ENCODE data around the gene GNB1L.
A peak's percentile ranks its signal among the peaks of the same experiment; 100 is the strongest.

The GNB1L gene

DNA sequence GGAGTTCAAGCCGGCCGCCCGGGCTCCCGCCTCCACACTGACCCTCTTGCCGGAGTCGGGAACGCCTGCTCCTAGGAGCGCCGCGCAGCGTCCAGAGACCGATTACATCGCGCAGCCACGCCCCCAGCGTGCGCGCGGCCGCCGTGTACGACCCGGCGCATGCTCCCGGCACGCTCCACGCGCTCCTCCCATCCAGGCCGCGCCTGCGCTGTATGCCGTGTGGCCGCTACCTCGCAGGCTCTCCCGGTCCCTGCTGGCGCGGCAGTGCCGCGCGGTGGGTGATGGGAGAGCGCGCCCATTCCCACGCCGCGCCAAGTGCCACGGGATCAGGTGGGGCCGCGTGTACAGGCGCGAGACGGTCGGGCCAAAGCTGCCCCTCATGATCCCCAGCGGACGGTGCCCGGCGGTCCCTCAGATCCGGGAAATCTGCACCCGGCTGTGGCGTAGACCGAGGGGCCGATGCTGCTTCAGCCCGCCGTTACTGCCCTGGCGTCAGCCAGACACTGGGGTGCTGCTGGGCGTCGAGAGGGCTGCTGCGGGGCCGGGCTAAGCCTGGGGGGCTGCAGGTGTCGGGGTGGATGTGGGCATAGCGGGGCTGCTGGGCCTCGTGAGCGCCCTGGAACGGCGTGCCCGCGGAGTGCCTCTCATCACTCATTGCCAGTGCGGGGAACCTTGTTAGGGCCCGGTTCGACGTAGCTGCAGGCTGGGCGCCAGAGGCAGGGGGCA is at the start of gene GNB1L, which contains the start of gene RTL10:
Gene GNB1L (minus strand): TSS at position 97 of the 726 bp plus-strand sequence. CDS start 33,519 bp downstream, outside the sequence.
Gene RTL10 (minus strand): TSS at position 97 of the 726 bp plus-strand sequence. CDS start 2,613 bp downstream, outside the sequence.
- peaks cover 6% of the 10 kb centered on the region for H3K4me1 ChIP-seq (ENCODE audit: control insufficient read depth, insufficient read depth, low read length)
- WGBS (ENCODE audit: insufficient coverage, insufficient read length), result no CpG with 5 or more reads among the region's 81 CpGs
- peak within 1 kb of the TSS; percentile 82 for H3K4me3 ChIP-seq (ENCODE audit: low read length)
- no peaks in the 10 kb centered on the region for H3K9me3 ChIP-seq (ENCODE audit: control insufficient read depth, insufficient read depth, low read length)
- no peaks in the 10 kb centered on the region for H3K27me3 ChIP-seq (ENCODE audit: control insufficient read depth, insufficient read depth, low read length)
- H3K36me3 ChIP-seq (ENCODE audit: control insufficient read depth, insufficient read depth, low read length), result peaks cover 9% of the 10 kb centered on the region
- DNase-seq (ENCODE audit: low read depth, low spot score), result peak; percentile 90
- no peak within 1 kb of the TSS for H3K27ac ChIP-seq (ENCODE audit: low read length)

DNA sequence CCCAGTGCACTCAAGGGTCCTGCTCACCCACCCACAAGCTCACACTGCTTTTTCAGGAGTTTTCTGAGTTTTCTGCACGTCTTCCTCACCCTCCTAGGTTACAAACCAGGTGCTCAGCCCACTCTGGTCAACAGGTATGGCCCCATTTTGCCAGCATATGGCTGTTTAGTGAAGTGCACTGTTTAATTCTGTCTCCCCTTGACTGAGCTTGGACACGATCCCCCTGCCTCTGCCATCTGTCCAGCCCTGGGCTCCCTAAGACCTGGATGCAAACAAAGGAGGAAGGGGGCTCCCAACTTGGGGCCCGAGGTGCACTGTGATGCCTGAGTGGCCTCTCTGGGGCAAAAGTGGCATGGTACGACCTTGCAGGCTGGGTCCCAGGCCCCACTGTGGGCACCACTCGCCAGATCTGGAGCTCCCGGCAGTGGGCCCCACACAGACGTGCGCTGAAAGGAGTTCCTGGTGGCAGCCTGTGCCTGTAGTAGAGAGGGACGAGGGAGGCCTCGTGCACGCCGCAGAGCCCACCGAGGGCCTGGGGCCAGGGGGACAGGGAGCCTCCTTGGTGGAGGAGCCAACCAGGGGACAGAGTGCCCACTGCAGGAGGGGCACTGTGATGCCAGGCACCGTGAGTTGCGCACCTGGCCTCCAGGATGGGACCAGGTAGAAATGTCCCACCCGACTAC is 49.6 kb upstream of the GNB1L start:
- Histone ChIP-seq H3K9me3 (ENCODE audit: control insufficient read depth, insufficient read depth, low read length) (no peaks in the 10 kb centered on the region), H3K4me3 (ENCODE audit: low read length) (no peak overlapping the region), H3K4me1 (ENCODE audit: control insufficient read depth, insufficient read depth, low read length) (0 out of 2 replicates have a peak, but pooled peaks cover 1% of the 10 kb centered on the region), H3K36me3 (ENCODE audit: control insufficient read depth, insufficient read depth, low read length) (no peaks in the 10 kb centered on the region), H3K27me3 (ENCODE audit: control insufficient read depth, insufficient read depth, low read length) (no peaks in the 10 kb centered on the region), H3K27ac (ENCODE audit: low read length) (no peak overlapping the region)
- DNase-seq (ENCODE audit: low read depth, low spot score), result no peak
- WGBS (ENCODE audit: insufficient coverage, insufficient read length), result no CpG with 5 or more reads among the region's 16 CpGs

GRCh38 chr22:19903513-19903912 is 48.8 kb upstream of the GNB1L start:
- no peak for DNase-seq (ENCODE audit: low read depth, low spot score)
- no CpG with 5 or more reads among the region's 12 CpGs for WGBS (ENCODE audit: insufficient coverage, insufficient read length)
- Histone ChIP-seq H3K27me3 (ENCODE audit: control insufficient read depth, insufficient read depth, low read length) (no peaks in the 10 kb centered on the region), H3K4me3 (ENCODE audit: low read length) (no peak overlapping the region), H3K9me3 (ENCODE audit: control insufficient read depth, insufficient read depth, low read length) (no peaks in the 10 kb centered on the region), H3K4me1 (ENCODE audit: control insufficient read depth, insufficient read depth, low read length) (0 out of 2 replicates have a peak, but pooled peaks cover 1% of the 10 kb centered on the region), H3K27ac (ENCODE audit: low read length) (no peak overlapping the region), H3K36me3 (ENCODE audit: control insufficient read depth, insufficient read depth, low read length) (no peaks in the 10 kb centered on the region)

DNA sequence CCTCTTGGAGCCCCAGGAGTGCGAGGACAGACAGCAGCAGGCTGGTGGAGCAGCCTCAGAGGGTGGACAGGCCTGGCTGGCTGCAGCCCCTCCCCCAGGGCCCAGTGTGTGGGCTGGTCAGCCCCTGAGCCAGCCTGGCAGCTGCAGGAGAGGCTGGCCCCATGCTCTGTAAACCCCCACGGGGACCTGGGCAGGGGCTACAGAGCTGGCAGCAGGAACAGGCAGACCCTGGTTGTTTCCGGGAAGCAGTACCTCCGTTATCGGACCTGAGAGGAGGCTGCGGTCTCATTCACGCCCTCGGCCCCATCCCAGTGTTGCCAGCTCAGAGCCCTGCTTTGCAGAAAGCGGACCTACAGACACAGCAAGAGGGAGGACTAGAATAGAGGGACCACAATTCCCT is 48.4 kb upstream of the GNB1L start:
- H3K4me1 ChIP-seq (ENCODE audit: control insufficient read depth, insufficient read depth, low read length), result 0 out of 2 replicates have a peak, but pooled peaks cover 1% of the 10 kb centered on the region
- H3K27me3 ChIP-seq (ENCODE audit: control insufficient read depth, insufficient read depth, low read length), result no peaks in the 10 kb centered on the region
- no peaks in the 10 kb centered on the region for H3K9me3 ChIP-seq (ENCODE audit: control insufficient read depth, insufficient read depth, low read length)

GRCh38 chr22:19902245-19902715 is 47.6 kb upstream of the GNB1L start:
- WGBS (ENCODE audit: insufficient coverage, insufficient read length), result no CpG with 5 or more reads among the region's 7 CpGs

More for the DNA sequence above, 48.4 kb upstream of the GNB1L start:
- Histone ChIP-seq H3K27ac (ENCODE audit: low read length) (no peak overlapping the region), H3K36me3 (ENCODE audit: control insufficient read depth, insufficient read depth, low read length) (no peaks in the 10 kb centered on the region), H3K4me3 (ENCODE audit: low read length) (no peak overlapping the region)
- WGBS (ENCODE audit: insufficient coverage, insufficient read length), result no CpG with 5 or more reads among the region's 9 CpGs
- DNase-seq (ENCODE audit: low read depth, low spot score), result no peak

DNA sequence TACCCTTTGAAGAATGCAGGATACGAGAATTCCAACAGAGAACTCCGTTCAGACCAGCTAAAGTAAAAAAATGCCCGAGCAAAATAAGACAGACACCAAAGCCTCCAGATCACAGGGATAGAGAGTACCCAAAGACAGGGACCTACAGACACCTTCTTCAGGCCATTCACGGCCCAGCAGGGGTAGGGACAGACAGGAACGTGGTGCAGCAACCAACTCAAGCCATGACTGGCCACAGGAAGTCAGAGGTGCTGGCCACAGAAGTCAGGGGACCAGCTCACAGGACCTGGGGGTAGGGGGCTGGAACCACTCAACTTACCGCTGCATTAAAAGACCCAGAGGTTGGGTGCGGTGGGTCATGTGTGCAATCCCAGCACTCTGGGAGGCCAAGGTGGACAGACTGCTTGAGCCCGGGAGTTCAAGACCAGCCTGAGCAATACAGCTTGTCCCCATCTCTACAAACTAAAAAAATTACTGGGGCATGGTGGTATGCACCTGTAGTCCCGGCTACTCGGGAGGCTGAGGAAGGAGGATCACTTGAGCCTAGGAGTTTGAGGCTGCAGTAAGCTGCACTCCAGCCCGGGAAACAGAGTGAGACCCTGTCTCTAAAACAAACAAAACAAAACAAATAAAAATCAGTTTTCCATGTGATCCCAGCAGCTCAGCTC is 47.0 kb upstream of the GNB1L start:
- Histone ChIP-seq H3K4me3 (ENCODE audit: low read length) (no peak overlapping the region), H3K27ac (ENCODE audit: low read length) (no peak overlapping the region), H3K36me3 (ENCODE audit: control insufficient read depth, insufficient read depth, low read length) (no peaks in the 10 kb centered on the region), H3K9me3 (ENCODE audit: control insufficient read depth, insufficient read depth, low read length) (no peaks in the 10 kb centered on the region), H3K27me3 (ENCODE audit: control insufficient read depth, insufficient read depth, low read length) (no peaks in the 10 kb centered on the region), H3K4me1 (ENCODE audit: control insufficient read depth, insufficient read depth, low read length) (peaks cover 1% of the 10 kb centered on the region; the same call in 1 of the 2 replicates)
- WGBS (ENCODE audit: insufficient coverage, insufficient read length), result no CpG with 5 or more reads among the region's 11 CpGs
- no peak for DNase-seq (ENCODE audit: low read depth, low spot score)

More at GRCh38 chr22:19902245-19902715, 47.6 kb upstream of the GNB1L start:
- H3K27me3 ChIP-seq (ENCODE audit: control insufficient read depth, insufficient read depth, low read length), result no peaks in the 10 kb centered on the region
- no peak overlapping the region for H3K4me3 ChIP-seq (ENCODE audit: low read length)
- DNase-seq (ENCODE audit: low read depth, low spot score), result no peak
- H3K9me3 ChIP-seq (ENCODE audit: control insufficient read depth, insufficient read depth, low read length), result no peaks in the 10 kb centered on the region
- H3K27ac ChIP-seq (ENCODE audit: low read length), result no peak overlapping the region
- H3K4me1 ChIP-seq (ENCODE audit: control insufficient read depth, insufficient read depth, low read length), result 0 out of 2 replicates have a peak, but pooled peaks cover 1% of the 10 kb centered on the region
- no peaks in the 10 kb centered on the region for H3K36me3 ChIP-seq (ENCODE audit: control insufficient read depth, insufficient read depth, low read length)

DNA sequence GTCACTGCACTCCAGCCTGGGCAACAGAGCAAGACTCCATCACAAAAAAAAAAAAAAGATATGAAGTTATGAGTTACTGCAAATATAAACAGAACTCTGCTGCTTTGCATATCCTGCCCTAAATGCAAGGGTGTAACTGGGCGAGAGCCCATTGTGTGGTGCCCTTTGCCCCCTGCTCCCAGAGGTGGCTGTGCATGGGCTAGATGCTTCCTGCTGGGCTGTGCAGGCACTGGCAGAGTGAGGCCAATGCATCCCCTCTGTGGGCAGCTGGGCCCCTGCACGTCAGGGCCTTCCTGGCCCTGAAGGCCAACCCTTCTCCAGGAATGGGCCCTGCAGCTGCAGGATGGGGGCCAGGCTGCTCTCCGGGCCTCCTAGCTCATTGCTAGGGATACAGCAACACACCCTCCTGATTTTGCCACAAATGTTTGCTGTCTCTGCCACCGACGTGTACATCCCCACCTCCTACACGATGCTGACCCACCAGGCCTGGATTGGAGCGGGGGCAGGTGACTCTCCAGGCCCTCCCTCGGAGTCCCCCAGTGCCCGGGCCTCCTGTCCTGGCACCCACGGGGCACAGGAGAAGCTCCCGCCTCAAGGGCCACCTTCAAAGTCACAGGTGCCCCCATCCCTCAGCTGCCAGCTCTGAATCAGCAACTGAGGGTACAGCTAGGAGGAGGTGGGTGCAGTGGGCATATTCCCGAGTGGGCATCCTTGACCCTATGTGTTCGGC is 46.2 kb upstream of the GNB1L start:
- Histone ChIP-seq H3K27ac (ENCODE audit: low read length) (no peak overlapping the region), H3K4me1 (ENCODE audit: control insufficient read depth, insufficient read depth, low read length) (peaks cover 1% of the 10 kb centered on the region; the same call in 1 of the 2 replicates), H3K27me3 (ENCODE audit: control insufficient read depth, insufficient read depth, low read length) (no peaks in the 10 kb centered on the region), H3K4me3 (ENCODE audit: low read length) (no peak overlapping the region; the same call in 1 of the 2 replicates), H3K36me3 (ENCODE audit: control insufficient read depth, insufficient read depth, low read length) (no peaks in the 10 kb centered on the region), H3K9me3 (ENCODE audit: control insufficient read depth, insufficient read depth, low read length) (no peaks in the 10 kb centered on the region)
- no peak for DNase-seq (ENCODE audit: low read depth, low spot score)
- WGBS (ENCODE audit: insufficient coverage, insufficient read length), result no CpG with 5 or more reads among the region's 13 CpGs

- Histone ChIP-seq H3K4me1 (ENCODE audit: control insufficient read depth, insufficient read depth, low read length) (peaks cover 1% of the 10 kb centered on the region; the same call in 1 of the 2 replicates), H3K4me3 (ENCODE audit: low read length) (no peak overlapping the region), H3K27ac (ENCODE audit: low read length) (no peak overlapping the region), H3K9me3 (ENCODE audit: control insufficient read depth, insufficient read depth, low read length) (no peaks in the 10 kb centered on the region), H3K36me3 (ENCODE audit: control insufficient read depth, insufficient read depth, low read length) (no peaks in the 10 kb centered on the region), H3K27me3 (ENCODE audit: control insufficient read depth, insufficient read depth, low read length) (no peaks in the 10 kb centered on the region)
- no peak for DNase-seq (ENCODE audit: low read depth, low spot score)
- WGBS (ENCODE audit: insufficient coverage, insufficient read length), result no CpG with 5 or more reads among the region's 16 CpGs
Observed at GRCh38 chr22:19898831-19899567, 44.3 kb upstream of the GNB1L start.

DNA sequence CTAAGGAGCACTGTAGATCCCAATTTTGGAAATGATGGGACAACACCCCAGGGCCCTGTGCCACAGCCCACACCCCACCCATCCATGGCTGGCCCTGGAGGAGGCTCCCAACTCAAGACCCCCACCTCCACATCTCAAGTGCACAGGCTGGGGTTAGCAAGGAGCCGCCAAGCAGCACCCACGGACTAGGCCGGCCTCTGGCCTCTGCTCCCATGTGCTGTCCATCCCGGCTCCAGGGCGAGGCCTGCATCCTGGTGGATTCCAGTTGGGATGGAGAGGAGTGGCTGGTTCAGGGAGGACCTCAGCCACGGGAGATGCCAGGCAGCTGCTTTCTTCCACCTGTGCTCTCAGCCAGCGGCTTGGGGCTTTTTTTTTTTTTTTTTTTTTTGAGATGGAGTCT is 43.5 kb upstream of the GNB1L start:
- no peak for DNase-seq (ENCODE audit: low read depth, low spot score)
- H3K4me3 ChIP-seq (ENCODE audit: low read length), result no peak overlapping the region
- H3K27ac ChIP-seq (ENCODE audit: low read length), result no peak overlapping the region
- no CpG with 5 or more reads among the region's 7 CpGs for WGBS (ENCODE audit: insufficient coverage, insufficient read length)
- H3K36me3 ChIP-seq (ENCODE audit: control insufficient read depth, insufficient read depth, low read length), result no peaks in the 10 kb centered on the region
- H3K9me3 ChIP-seq (ENCODE audit: control insufficient read depth, insufficient read depth, low read length), result no peaks in the 10 kb centered on the region
- peaks cover 1% of the 10 kb centered on the region; the same call in 1 of the 2 replicates for H3K4me1 ChIP-seq (ENCODE audit: control insufficient read depth, insufficient read depth, low read length)
- H3K27me3 ChIP-seq (ENCODE audit: control insufficient read depth, insufficient read depth, low read length), result no peaks in the 10 kb centered on the region

Data from iPS DF 6.9 (cell line).